Measurements from ENCODE around the gene NADK2. TPM values are rescaled to one million over a fixed set of nuclear protein-coding genes. Genes with fewer than 3 reads are reported as not detected.

The NADK2 gene
- total and polyA plus RNA-seq, 10 of the 15 experiments (the other 5 are each of a cell fraction or from before 2014, with no cell fraction given), result 2.4 to 9.0 (median 6.3) TPM

DNA sequence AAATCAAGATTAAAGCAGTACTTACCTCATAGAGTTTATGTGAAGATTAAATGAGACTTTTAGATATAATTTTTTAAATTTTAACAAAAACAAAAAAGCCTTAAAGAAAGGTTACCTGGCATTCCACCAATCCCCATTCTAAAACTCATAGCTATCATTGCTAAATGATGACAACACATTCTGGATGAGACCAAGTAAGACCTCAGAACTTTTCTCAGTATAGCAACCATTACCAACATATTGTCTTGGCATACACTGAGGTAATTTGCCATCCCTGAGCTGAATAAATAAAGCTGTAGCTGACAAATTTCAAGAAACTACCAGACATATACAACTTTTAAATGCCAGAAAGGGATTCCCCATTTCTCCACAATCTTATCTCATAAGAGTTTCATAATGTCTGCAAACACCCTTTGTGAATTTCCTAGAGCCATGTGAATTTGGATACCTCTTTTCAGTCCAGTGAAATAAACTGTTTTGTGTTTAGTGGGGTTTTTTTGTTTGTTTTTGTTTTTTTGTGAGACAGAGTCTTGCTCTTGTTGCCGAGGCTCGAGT is 30.5 kb upstream of the NADK2 start:
- FAIRE-seq (no peak), ATAC-seq (no peak), DNase-seq (ENCODE audit: low read depth, low spot score) (no peak)
- no peak overlapping the region for H3K9ac ChIP-seq (ENCODE audit: control insufficient read depth, insufficient read depth, low read length)
- H3K4me3 ChIP-seq, result no peak overlapping the region
- intact Hi-C loops (cut with micrococcal nuclease; ENCODE audit: unreplicated experiment), result no loop called here
- ChIA-PET SMC1A (ENCODE audit: uncharacterized antibody, unreplicated experiment) (no interaction called here), POLR2A (no interaction called here), RAD21 (ENCODE audit: unreplicated experiment) (interaction anchor here (0.6 kb wide), 1 partner anchor 262 kb away, joined by 3 read pairs; no protein-coding TSS in a partner anchor), CTCF (interaction anchor here (0.7 to 1.3 kb wide), 2 partner anchors 14 to 233 kb away, joined by 4 to 5 read pairs; no protein-coding TSS in a partner anchor)
- no peaks in the 10 kb centered on the region for H4K20me1 ChIP-seq (ENCODE audit: control insufficient read depth, insufficient read depth)
- H3K79me2 ChIP-seq (ENCODE audit: control insufficient read depth, insufficient read depth, low read length), result no peaks in the 10 kb centered on the region
- H3K27ac ChIP-seq (ENCODE audit: control insufficient read depth, insufficient read depth), result no peak overlapping the region
- TF ChIP-seq RFX5 (IDR thresholded peaks at IDR 0.05; ENCODE audit: low read depth, low read length) (no peak), CHD2 (IDR thresholded peaks at IDR 0.05; ENCODE audit: borderline replicate concordance, low read depth, low read length) (no peak), SRF (IDR thresholded peaks at IDR 0.05; ENCODE audit: low read depth in 2 of 2, low read length in 2 of 2) (no peak), TARDBP (IDR thresholded peaks at IDR 0.05; ENCODE audit: borderline replicate concordance) (no peak), ZNF217 (IDR thresholded peaks at IDR 0.05) (no peak), CHD1 (IDR thresholded peaks at IDR 0.05; ENCODE audit: low read depth, low read length) (no peak), CEBPZ (IDR thresholded peaks at IDR 0.05; ENCODE audit: low read depth, low read length) (no peak)
- TF ChIP-seq, protein P1, sequence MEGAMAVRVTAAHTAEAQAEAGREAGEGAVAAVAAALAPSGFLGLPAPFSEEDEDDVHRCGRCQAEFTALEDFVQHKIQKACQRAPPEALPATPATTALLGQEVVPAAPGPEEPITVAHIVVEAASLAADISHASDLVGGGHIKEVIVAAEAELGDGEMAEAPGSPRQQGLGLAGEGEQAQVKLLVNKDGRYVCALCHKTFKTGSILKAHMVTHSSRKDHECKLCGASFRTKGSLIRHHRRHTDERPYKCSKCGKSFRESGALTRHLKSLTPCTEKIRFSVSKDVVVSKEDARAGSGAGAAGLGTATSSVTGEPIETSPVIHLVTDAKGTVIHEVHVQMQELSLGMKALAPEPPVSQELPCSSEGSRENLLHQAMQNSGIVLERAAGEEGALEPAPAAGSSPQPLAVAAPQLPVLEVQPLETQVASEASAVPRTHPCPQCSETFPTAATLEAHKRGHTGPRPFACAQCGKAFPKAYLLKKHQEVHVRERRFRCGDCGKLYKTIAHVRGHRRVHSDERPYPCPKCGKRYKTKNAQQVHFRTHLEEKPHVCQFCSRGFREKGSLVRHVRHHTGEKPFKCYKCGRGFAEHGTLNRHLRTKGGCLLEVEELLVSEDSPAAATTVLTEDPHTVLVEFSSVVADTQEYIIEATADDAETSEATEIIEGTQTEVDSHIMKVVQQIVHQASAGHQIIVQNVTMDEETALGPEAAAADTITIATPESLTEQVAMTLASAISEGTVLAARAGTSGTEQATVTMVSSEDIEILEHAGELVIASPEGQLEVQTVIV (IDR thresholded peaks at IDR 0.05; ENCODE audit: borderline replicate concordance, partially characterized antibody), result no peak
- no peak overlapping the region for H3K4me2 ChIP-seq (ENCODE audit: control insufficient read depth, insufficient read depth)
- no TSS peak for BruUV-seq (replicated peaks)
- 20% methylated on average over 2 of the region's 2 CpGs for WGBS (ENCODE audit: insufficient coverage, insufficient replicate concordance, low lambda C conversion rate, missing lambda C conversion rate)
- no peaks in the 10 kb centered on the region for H3K9me3 ChIP-seq (replicated peaks; ENCODE audit: control insufficient read depth, insufficient read depth, low read length)
- H3K4me1 ChIP-seq (ENCODE audit: control insufficient read depth, insufficient read depth, low read length), result no peaks in the 10 kb centered on the region
- in situ Hi-C loops (cut with MboI), result no loop called here
- no peaks in the 10 kb centered on the region for H3K36me3 ChIP-seq (ENCODE audit: control insufficient read depth in 2 of 2, insufficient read depth in 2 of 2, low read length in 1 of 2)
- H3K27me3 ChIP-seq (replicated peaks in 1 of 2; ENCODE audit: control insufficient read depth in 2 of 2, insufficient read depth in 2 of 2, low read length in 1 of 2), result no peaks in the 10 kb centered on the region
- no peak overlapping the region for H2AFZ ChIP-seq (ENCODE audit: control insufficient read depth, low read depth, low read length)
